Eye (tissue), 1 donor: Measurements from ENCODE around the gene OR7C1.
"Not testable (repeated sequence)": the region's sequence is repeated elsewhere in the genome, so short reads cannot be mapped to it uniquely, and the experiment has no call there.

Source experiments
- DNase-seq: peaks from one replicate; pipeline ENCODE4 v3.0.0-alpha.2; 2015

OR7C1 gene

GRCh38 chr19:14784730-14785101, 50.3 kb downstream of the OR7C1 start:
- DNase-seq: not testable (repeated sequence)

GRCh38 chr19:14783410-14783998, 51.5 kb downstream of the OR7C1 start:
- not testable (repeated sequence) for DNase-seq

GRCh38 chr19:14782626-14783409, 52.2 kb downstream of the OR7C1 start:
- DNase-seq: no peak

GRCh38 chr19:14781713-14782536, 53.1 kb downstream of the OR7C1 start:
- DNase-seq: not testable (repeated sequence)

- DNase-seq: not testable (repeated sequence)
Measured at GRCh38 chr19:14780622-14781225, 54.3 kb downstream of the OR7C1 start.

GRCh38 chr19:14779151-14779550, 55.8 kb downstream of the OR7C1 start:
- no peak for DNase-seq

GRCh38 chr19:14778110-14778845, 56.7 kb downstream of the OR7C1 start, which contains the start of gene ADGRE2:
Gene ADGRE2, minus strand, starts transcription at chr19:14778560. Its CDS starts 1,804 bp downstream, at chr19:14776756.
- DNase-seq: not testable (repeated sequence)

GRCh38 chr19:14777645-14778044, 57.3 kb downstream of the OR7C1 start:
- not testable (repeated sequence) for DNase-seq

GRCh38 chr19:14775869-14776586, 59.0 kb downstream of the OR7C1 start:
- no peak for DNase-seq

GRCh38 chr19:14775326-14775725, 59.7 kb downstream of the OR7C1 start:
- not testable (repeated sequence) for DNase-seq

- DNase-seq: no peak
Measured at GRCh38 chr19:14774373-14774772, 60.6 kb downstream of the OR7C1 start.

GRCh38 chr19:14773722-14774121, 61.3 kb downstream of the OR7C1 start:
- DNase-seq: not testable (repeated sequence)

GRCh38 chr19:14772995-14773394, 62.0 kb downstream of the OR7C1 start:
- no peak for DNase-seq

GRCh38 chr19:14772467-14772866, 62.5 kb downstream of the OR7C1 start:
- no peak for DNase-seq

GRCh38 chr19:14770944-14771839, 63.8 kb downstream of the OR7C1 start:
- DNase-seq: no peak

- no peak for DNase-seq
Measured at GRCh38 chr19:14770136-14770535, 64.8 kb downstream of the OR7C1 start.

GRCh38 chr19:14769201-14769600, 65.8 kb downstream of the OR7C1 start:
- no peak for DNase-seq

- DNase-seq: no peak
Measured at GRCh38 chr19:14768001-14768400, 67.0 kb downstream of the OR7C1 start.

- no peak for DNase-seq
Measured at GRCh38 chr19:14767466-14767971, 67.5 kb downstream of the OR7C1 start.

- not testable (repeated sequence) for DNase-seq
Measured at GRCh38 chr19:14765841-14766240, 69.1 kb downstream of the OR7C1 start.
